ENCODE data around the gene CD36. TPM values are rescaled to one million over a fixed set of nuclear protein-coding genes. Genes with fewer than 3 reads are reported as not detected.

CD36 gene
- total RNA-seq, 1 experiment from 2014 or later = not detected

- H3K79me2 ChIP-seq (ENCODE audit: low read length) = no peaks in the 10 kb centered on the region
- CTCF ChIA-PET = interaction anchor here (0.9 kb wide), 1 partner anchor 252 kb away, joined by 3 read pairs; no protein-coding TSS in a partner anchor
- H3K4me1 ChIP-seq (ENCODE audit: insufficient read depth, low read length) = peaks cover 30% of the 10 kb centered on the region
- H2AFZ ChIP-seq (ENCODE audit: low read length) = no peak overlapping the region
- H3K4me3 ChIP-seq (ENCODE audit: low read length) = no peak overlapping the region
- no peak for ATAC-seq
- no peak for DNase-seq
- no peaks in the 10 kb centered on the region for H3K27me3 ChIP-seq (ENCODE audit: low read length)
- H3K9me3 ChIP-seq (ENCODE audit: low read length) = no peaks in the 10 kb centered on the region
- intact Hi-C loops (cut with micrococcal nuclease) = no loop called here
- POLR2A ChIA-PET (ENCODE audit: unreplicated experiment) = no interaction called here
- H3K36me3 ChIP-seq (ENCODE audit: low read depth, low read length) = no peaks in the 10 kb centered on the region
- H4K20me1 ChIP-seq (ENCODE audit: low read length) = no peaks in the 10 kb centered on the region
- no peak for TF ChIP-seq EZH2 (IDR thresholded peaks at IDR 0.05; ENCODE audit: low read length, unreplicated experiment)
- TF ChIP-seq CTCF (conservative IDR thresholded peaks at IDR 0.05; ENCODE audit: low read depth, low read length) = no peak
- no peak for TF ChIP-seq EZH2phosphoT487 (IDR thresholded peaks at IDR 0.05; ENCODE audit: borderline replicate concordance, low read length)
- no peak overlapping the region for H3K9ac ChIP-seq (ENCODE audit: low read length)
- H3K27ac ChIP-seq (ENCODE audit: low read length) = no peak overlapping the region
- BruUV-seq (replicated peaks) = no TSS peak
- H3K4me2 ChIP-seq (ENCODE audit: low read length) = no peak overlapping the region
- no peaks in the 10 kb centered on the region for H3K9me2 ChIP-seq (replicated peaks; ENCODE audit: low read length)
- no peaks in the 10 kb centered on the region for H3F3A ChIP-seq (ENCODE audit: low read length, unreplicated experiment)
Observed at GRCh38 chr7:80679921-80680907, 41.8 kb downstream of the CD36 start.

- no TSS peak for BruUV-seq (replicated peaks)
- intact Hi-C loops (cut with micrococcal nuclease) = loop anchor here (1.0 kb wide), 1 partner anchor 253 kb away; no protein-coding TSS in a partner anchor
- H2AFZ ChIP-seq (ENCODE audit: low read length) = no peak overlapping the region
- DNase-seq (peak; percentile 55), ATAC-seq (peak; percentile 90)
- H3K4me3 ChIP-seq (ENCODE audit: low read length) = no peak overlapping the region
- TF ChIP-seq CTCF (conservative IDR thresholded peaks at IDR 0.05; ENCODE audit: low read depth, low read length) (peak; percentile 70), EZH2phosphoT487 (IDR thresholded peaks at IDR 0.05; ENCODE audit: borderline replicate concordance, low read length) (no peak), EZH2 (IDR thresholded peaks at IDR 0.05; ENCODE audit: low read length, unreplicated experiment) (no peak)
- no peaks in the 10 kb centered on the region for H3K27me3 ChIP-seq (ENCODE audit: low read length)
- no peak overlapping the region for H3K27ac ChIP-seq (ENCODE audit: low read length)
- POLR2A ChIA-PET (ENCODE audit: unreplicated experiment) = no interaction called here
- no peaks in the 10 kb centered on the region for H3K36me3 ChIP-seq (ENCODE audit: low read depth, low read length)
- no peaks in the 10 kb centered on the region for H3K79me2 ChIP-seq (ENCODE audit: low read length)
- no peaks in the 10 kb centered on the region for H3K9me2 ChIP-seq (replicated peaks; ENCODE audit: low read length)
- H3K4me2 ChIP-seq (ENCODE audit: low read length) = no peak overlapping the region
- CTCF ChIA-PET = interaction anchor here (0.6 kb wide), 1 partner anchor 484 kb away, joined by 3 read pairs; no protein-coding TSS in a partner anchor
- no peak overlapping the region for H3K9ac ChIP-seq (ENCODE audit: low read length)
- H3K9me3 ChIP-seq (ENCODE audit: low read length) = no peaks in the 10 kb centered on the region
- H3K4me1 ChIP-seq (ENCODE audit: insufficient read depth, low read length) = peaks cover 20% of the 10 kb centered on the region
- H4K20me1 ChIP-seq (ENCODE audit: low read length) = no peaks in the 10 kb centered on the region
- H3F3A ChIP-seq (ENCODE audit: low read length, unreplicated experiment) = no peaks in the 10 kb centered on the region
Observed at GRCh38 chr7:80681272-80681885, 42.9 kb downstream of the CD36 start.

Measured in PC-3 (cell line).